Measurements from ENCODE around the gene PAF1. TPM values are rescaled to one million over a fixed set of nuclear protein-coding genes. Genes with fewer than 3 reads are reported as not detected.

PAF1 gene
- total RNA-seq, 1 experiment from 2014 or later = 38.0 TPM

- no peak overlapping the region for H3K27ac Mint-ChIP-seq
- Histone ChIP-seq H3K18ac (ENCODE audit: insufficient read length, low read depth, low read length) (no peak overlapping the region), H2AK5ac (ENCODE audit: insufficient read length, low read length) (no peak overlapping the region), H2BK5ac (ENCODE audit: insufficient read length, low read length) (no peak overlapping the region), H3K23ac (ENCODE audit: insufficient read length, low read depth, low read length) (no peak overlapping the region), H4K5ac (ENCODE audit: insufficient read length, low read depth, low read length) (no peak overlapping the region), H2BK15ac (ENCODE audit: low read depth, low read length) (no peak overlapping the region), H2AFZ (ENCODE audit: low read length) (no peak overlapping the region), H3K56ac (ENCODE audit: insufficient read length, low read depth, low read length) (no peak overlapping the region), H4K91ac (ENCODE audit: insufficient read length, low read depth, low read length) (no peak overlapping the region), H3K79me2 (ENCODE audit: insufficient read depth, low read length) (peaks cover 6% of the 10 kb centered on the region; the same call in 1 of the 2 replicates), H4K20me1 (ENCODE audit: control insufficient read depth, insufficient read depth, insufficient read length) (no peaks in the 10 kb centered on the region), H4K8ac (replicated peaks; ENCODE audit: insufficient read length, low read depth, low read length) (no peak overlapping the region), H3K4me2 (ENCODE audit: insufficient read depth, insufficient read length, low read length) (no peak overlapping the region), H2BK12ac (ENCODE audit: insufficient read length, low read depth, low read length) (no peak overlapping the region), H3K27me3 (ENCODE audit: insufficient read depth, low read length) (no peaks in the 10 kb centered on the region), H3K4me1 (ENCODE audit: insufficient read depth, low read length) (no peaks in the 10 kb centered on the region), H3K4ac (ENCODE audit: low read depth, low read length) (no peak overlapping the region), H3K27ac (ENCODE audit: insufficient read length, low read depth, low read length) (no peak overlapping the region), H3T11ph (ENCODE audit: low read length) (no peak overlapping the region), H2BK120ac (ENCODE audit: low read depth, low read length, poor library complexity, severe bottlenecking) (no peak overlapping the region), H3K23me2 (ENCODE audit: insufficient read length, low read depth, low read length, poor library complexity, severe bottlenecking) (peaks cover 3% of the 10 kb centered on the region), H3K79me1 (ENCODE audit: insufficient read depth, low read depth, low read length, poor library complexity, severe bottlenecking) (peaks cover 6% of the 10 kb centered on the region), H3K9me3 (ENCODE audit: control insufficient read depth, low read depth, low read length) (no peaks in the 10 kb centered on the region), H3K9ac (ENCODE audit: extremely low read depth, insufficient read length, low read length) (no peak overlapping the region), H3K14ac (ENCODE audit: insufficient read depth, low read length) (no peak overlapping the region), H2BK20ac (ENCODE audit: low read depth, low read length, poor library complexity, severe bottlenecking) (no peak overlapping the region)
- TF ChIP-seq CTCF (conservative IDR thresholded peaks at IDR 0.05) = no peak
- H3K36me3 Mint-ChIP-seq (ENCODE audit: insufficient read depth in 1 of 3, low read depth in 3 of 3) = peaks cover 27 to 86% (median 69%) of the 10 kb centered on the region in 3 experiments
- H3K27me3 Mint-ChIP-seq (ENCODE audit: low read depth) = no peaks in the 10 kb centered on the region
- H3K4me1 Mint-ChIP-seq = peaks cover 12 to 17% of the 10 kb centered on the region in 2 experiments
- DNase-seq = no peak
- WGBS (ENCODE audit: extremely low coverage, insufficient read length, low lambda C conversion rate) = no CpG with 5 or more reads among the region's 9 CpGs
- H3K9me3 Mint-ChIP-seq = no peaks in the 10 kb centered on the region
- peak overlapping the region in 1 of 2 experiments; percentile 57; a peak in 1 of 5 replicates for H3K4me3 Mint-ChIP-seq
These were observed 28.1 kb upstream of the PAF1 start for GRCh38 chr19:39419003-39419402.
